GM20000 (cell line): Measurements from ENCODE around the gene PIGU.

Source experiments
- DNase-seq: peaks from one replicate; pipeline ENCODE4 v3.0.0; 2012; ENCODE audit warnings: low spot score
- TF ChIP-seq, protein P1 (sequence below): IDR thresholded peaks from 2 replicates; pipeline ENCODE4 v1.5.1; 2012; ENCODE audit warnings: mild to moderate bottlenecking, control low read depth; ENCODE audit errors: extremely low read depth, missing control alignments

The PIGU gene

DNA sequence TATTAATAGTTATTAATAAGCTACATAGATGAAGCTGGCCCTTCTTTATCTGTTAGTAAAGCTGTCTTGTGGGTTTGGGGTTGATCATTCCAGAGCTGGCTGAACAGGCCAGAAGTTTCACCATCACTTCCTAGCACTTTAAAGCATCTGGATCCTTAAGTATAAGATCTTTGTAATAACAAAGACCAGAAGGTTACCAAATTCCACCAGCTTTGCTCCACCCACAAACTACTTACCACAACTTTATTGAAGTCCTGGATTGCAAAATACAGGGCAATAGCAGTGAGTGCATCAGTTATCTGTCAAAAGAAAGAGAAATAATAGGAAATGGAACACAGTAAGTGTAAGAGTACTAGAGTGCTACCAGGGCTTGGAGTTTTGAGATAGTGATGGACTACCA is 33.0 kb downstream of the PIGU start:
- no peak for DNase-seq
- TF ChIP-seq, protein P1, sequence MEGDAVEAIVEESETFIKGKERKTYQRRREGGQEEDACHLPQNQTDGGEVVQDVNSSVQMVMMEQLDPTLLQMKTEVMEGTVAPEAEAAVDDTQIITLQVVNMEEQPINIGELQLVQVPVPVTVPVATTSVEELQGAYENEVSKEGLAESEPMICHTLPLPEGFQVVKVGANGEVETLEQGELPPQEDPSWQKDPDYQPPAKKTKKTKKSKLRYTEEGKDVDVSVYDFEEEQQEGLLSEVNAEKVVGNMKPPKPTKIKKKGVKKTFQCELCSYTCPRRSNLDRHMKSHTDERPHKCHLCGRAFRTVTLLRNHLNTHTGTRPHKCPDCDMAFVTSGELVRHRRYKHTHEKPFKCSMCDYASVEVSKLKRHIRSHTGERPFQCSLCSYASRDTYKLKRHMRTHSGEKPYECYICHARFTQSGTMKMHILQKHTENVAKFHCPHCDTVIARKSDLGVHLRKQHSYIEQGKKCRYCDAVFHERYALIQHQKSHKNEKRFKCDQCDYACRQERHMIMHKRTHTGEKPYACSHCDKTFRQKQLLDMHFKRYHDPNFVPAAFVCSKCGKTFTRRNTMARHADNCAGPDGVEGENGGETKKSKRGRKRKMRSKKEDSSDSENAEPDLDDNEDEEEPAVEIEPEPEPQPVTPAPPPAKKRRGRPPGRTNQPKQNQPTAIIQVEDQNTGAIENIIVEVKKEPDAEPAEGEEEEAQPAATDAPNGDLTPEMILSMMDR: no peak

DNA sequence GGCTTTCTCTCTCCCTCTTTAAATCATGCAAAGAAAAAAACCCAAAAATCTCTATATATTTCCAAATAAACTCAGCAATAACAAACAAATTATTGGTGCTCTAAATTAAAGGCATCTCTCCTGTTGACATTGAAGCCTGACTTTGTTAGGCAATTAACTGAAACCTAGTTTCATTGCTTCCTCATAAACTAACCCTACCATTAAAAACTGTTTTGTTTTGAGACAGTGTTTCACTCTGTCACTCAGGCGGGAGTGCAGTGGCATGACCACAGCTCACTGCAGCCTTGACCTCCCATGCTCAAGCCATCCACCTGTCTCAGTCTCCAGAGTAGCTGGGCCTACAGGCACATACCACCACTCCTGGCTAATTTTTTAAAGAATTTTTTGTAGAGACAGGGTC is 34.9 kb downstream of the PIGU start:
- DNase-seq: no peak

DNA sequence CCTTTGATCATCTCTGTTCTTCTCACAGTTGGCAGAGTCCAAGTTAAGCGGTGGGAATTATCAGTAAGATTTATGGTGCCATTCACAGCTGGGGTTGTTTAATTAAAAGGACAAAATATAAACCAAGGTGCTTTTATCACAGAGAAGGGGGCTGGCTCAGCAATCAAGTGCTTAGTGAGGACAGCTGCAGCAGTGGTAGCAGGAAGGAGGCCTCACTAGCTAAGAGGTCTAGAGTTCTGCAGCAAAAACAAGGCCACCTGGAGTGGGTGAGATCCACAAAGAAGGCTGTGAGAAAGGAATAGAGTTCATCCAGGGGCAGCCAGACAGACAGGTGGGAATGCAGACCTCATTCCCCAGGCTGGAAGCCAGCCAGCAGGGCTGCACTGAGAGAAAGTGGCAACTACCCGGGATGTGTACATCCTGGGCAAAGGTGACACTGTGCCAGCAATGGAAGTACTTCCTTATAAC is 37.1 kb downstream of the PIGU start:
- TF ChIP-seq, protein P1: no peak
- no peak for DNase-seq

More for the DNA sequence above, 34.9 kb downstream of the PIGU start:
- TF ChIP-seq, protein P1: no peak

DNA sequence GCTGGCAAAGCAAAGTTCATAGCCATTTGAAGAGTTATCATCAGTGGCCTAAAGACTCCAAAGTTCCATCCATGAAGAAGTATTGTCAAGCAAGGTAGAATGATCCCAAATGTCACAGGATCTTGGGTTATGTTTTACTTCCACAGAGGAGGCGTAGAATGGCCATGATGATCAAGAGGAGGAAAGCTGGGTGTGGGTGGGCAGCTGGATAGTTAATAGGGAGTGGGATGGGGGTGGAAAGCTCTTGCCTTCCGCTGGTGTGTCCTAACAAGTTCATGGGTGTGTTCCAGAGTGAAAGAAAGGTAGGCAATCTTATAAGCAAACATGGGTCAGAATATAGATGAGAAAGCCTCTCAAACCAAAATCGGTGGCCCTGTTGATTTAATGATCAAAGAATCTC is 38.4 kb downstream of the PIGU start:
- TF ChIP-seq, protein P1: no peak
- no peak for DNase-seq

DNA sequence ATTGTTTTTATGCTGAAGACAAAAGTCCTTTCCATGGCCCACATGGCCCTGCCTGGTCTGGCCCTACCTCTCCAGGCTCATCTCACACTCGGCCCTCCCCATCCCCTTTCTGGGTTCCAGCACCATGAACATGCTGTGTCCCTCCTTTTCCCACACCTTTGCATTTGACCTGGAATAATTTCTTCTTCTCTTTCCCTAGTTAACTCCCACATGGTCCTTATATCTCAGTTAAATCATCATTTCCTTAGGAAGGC is 38.9 kb downstream of the PIGU start:
- no peak for DNase-seq
- TF ChIP-seq, protein P1: no peak

DNA sequence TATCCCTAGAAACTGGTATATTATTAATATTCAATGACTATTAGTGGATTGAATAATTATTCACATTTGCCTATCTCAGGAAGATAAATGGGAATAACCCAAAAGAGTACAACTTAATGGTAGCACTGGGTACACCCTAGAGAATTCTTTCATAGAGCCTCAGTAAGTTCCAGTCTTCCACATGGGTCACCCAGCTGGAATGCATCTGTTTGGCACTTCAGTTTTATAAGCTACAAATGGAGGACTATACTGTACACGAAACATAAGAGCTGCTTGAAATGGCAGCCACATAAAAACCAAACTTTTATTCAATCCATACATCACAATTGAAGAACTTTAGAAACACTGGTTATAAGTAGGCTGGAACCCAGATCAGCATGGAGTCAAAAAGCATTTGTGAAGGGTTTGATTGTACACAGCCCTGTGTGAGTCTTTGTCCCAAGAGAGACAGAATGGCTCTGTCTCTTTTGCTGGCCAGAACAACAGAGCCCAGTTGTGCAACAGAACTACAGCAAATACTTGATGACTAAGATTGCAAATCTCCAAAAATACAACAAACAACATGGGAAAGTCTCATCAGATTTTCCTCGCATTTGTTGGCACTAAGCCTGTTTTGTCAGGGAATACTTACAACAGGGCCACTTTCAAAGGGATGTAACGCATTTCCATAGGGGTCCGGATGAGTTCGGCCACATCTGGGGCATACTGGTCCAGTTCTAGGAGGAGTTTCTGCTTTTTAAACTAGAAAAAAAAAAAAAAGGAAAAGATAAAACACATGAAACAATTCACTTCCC is 39.5 kb downstream of the PIGU start:
- DNase-seq: no peak
- TF ChIP-seq, protein P1: no peak

DNA sequence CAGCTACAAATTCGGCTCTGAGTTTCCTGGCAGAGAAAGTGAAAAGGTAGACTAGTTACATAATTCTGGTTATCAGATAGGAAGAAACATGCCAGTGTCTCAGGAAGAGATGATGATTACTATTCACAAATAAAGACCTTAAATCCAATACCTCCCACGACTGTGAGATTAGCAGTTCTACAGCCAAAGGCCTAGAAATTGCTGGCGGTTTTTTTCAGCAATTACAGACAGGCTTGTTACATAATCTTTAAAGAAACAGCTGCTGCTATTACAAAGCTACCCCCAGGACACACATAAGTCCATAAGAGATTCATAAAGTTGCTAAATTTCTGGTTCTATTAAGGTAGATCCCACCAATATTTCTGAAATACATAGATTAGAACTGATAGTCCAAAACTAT is 40.2 kb downstream of the PIGU start:
- TF ChIP-seq, protein P1: no peak

More for the DNA sequence above, 40.2 kb downstream of the PIGU start:
- no peak for DNase-seq
